H9 (cell line): ENCODE results near the gene BAMBI. TPM values are rescaled to one million over a fixed set of nuclear protein-coding genes. Genes with fewer than 3 reads are reported as not detected.

Experiments used
- DNase-seq: peaks from one replicate; pipeline ENCODE4 v3.0.0-alpha.2; 2017
- H2AFZ ChIP-seq: one replicate; pipeline ENCODE4 v1.6.1; 2013; ENCODE audit warnings: mild to moderate bottlenecking, low read length, control low read depth, moderate library complexity
- H2AK5ac ChIP-seq: 2 replicates; pipeline ENCODE4 v1.6.1; 2013; ENCODE audit warnings: low read length, control low read depth, mixed read lengths; ENCODE audit not compliant: insufficient read length
- H2BK120ac ChIP-seq: one replicate; pipeline ENCODE4 v1.6.1; 2013; ENCODE audit warnings: low read depth, mild to moderate bottlenecking, low read length, control low read depth, inconsistent platforms; ENCODE audit not compliant: poor library complexity, severe bottlenecking
- H2BK12ac ChIP-seq: 2 replicates; pipeline ENCODE4 v1.6.1; 2013; ENCODE audit warnings: low read length, control low read depth, mixed read lengths, low read depth; ENCODE audit not compliant: insufficient read length
- H2BK15ac ChIP-seq: 2 replicates; pipeline ENCODE4 v1.6.1; 2013; ENCODE audit warnings: low read depth, low read length, control low read depth
- H2BK20ac ChIP-seq: one replicate; pipeline ENCODE4 v1.6.1; 2013; ENCODE audit warnings: low read depth, mild to moderate bottlenecking, low read length, control low read depth, inconsistent platforms; ENCODE audit not compliant: poor library complexity, severe bottlenecking
- H2BK5ac ChIP-seq: 2 replicates; pipeline ENCODE4 v1.6.1; 2013; ENCODE audit warnings: low read length, control low read depth, mixed read lengths; ENCODE audit not compliant: insufficient read length
- H3K14ac ChIP-seq: 2 replicates; pipeline ENCODE4 v1.6.1; 2013; ENCODE audit warnings: low read length, control low read depth; ENCODE audit not compliant: insufficient read depth
- H3K18ac ChIP-seq: 2 replicates; pipeline ENCODE4 v1.6.1; 2013; ENCODE audit warnings: low read depth, mild to moderate bottlenecking, mixed read lengths, low read length, control low read depth; ENCODE audit not compliant: insufficient read length
- H3K23ac ChIP-seq: 2 replicates; pipeline ENCODE4 v1.6.1; 2013; ENCODE audit warnings: low read length, control low read depth, mixed read lengths, low read depth; ENCODE audit not compliant: insufficient read length
- H3K23me2 ChIP-seq: 2 replicates; pipeline ENCODE4 v1.6.1; 2013; ENCODE audit warnings: low read depth, mild to moderate bottlenecking, mixed read lengths, low read length, control low read depth; ENCODE audit not compliant: insufficient read length, poor library complexity, severe bottlenecking
- H3K27ac ChIP-seq: 2 replicates; pipeline ENCODE4 v1.5.1; 2013; ENCODE audit warnings: low read length, control low read depth, mixed read lengths, low read depth; ENCODE audit not compliant: insufficient read length
- H3K27me3 ChIP-seq: 2 replicates; pipeline ENCODE4 v1.6.1; 2013; ENCODE audit warnings: low read length, control low read depth, inconsistent platforms; ENCODE audit not compliant: insufficient read depth
- H3K4ac ChIP-seq: 2 replicates; pipeline ENCODE4 v1.6.1; 2013; ENCODE audit warnings: low read depth, mild to moderate bottlenecking, control low read depth, inconsistent platforms, low read length, moderate library complexity
- H3K4me1 ChIP-seq: 2 replicates; pipeline ENCODE4 v1.6.1; 2013; ENCODE audit warnings: low read length, control low read depth, inconsistent platforms; ENCODE audit not compliant: insufficient read depth
- H3K4me2 ChIP-seq: 2 replicates; pipeline ENCODE4 v1.6.1; 2013; ENCODE audit warnings: low read length, control low read depth, mixed read lengths; ENCODE audit not compliant: insufficient read length, insufficient read depth
- H3K56ac ChIP-seq: 2 replicates; pipeline ENCODE4 v1.6.1; 2013; ENCODE audit warnings: low read depth, mild to moderate bottlenecking, mixed read lengths, low read length, control low read depth; ENCODE audit not compliant: insufficient read length
- H3K79me1 ChIP-seq: 2 replicates; pipeline ENCODE4 v1.6.1; 2013; ENCODE audit warnings: low read depth, mild to moderate bottlenecking, moderate library complexity, low read length, control low read depth, inconsistent platforms; ENCODE audit not compliant: insufficient read depth, poor library complexity, severe bottlenecking
- H3K79me2 ChIP-seq: 2 replicates; pipeline ENCODE4 v1.6.1; 2013; ENCODE audit warnings: low read length, control low read depth, inconsistent platforms; ENCODE audit not compliant: insufficient read depth
- H3K9ac ChIP-seq: 2 replicates; pipeline ENCODE4 v1.6.1; 2013; ENCODE audit warnings: low read length, control low read depth, mixed read lengths; ENCODE audit not compliant: insufficient read length; ENCODE audit errors: extremely low read depth
- H3K9me3 ChIP-seq: one replicate; pipeline ENCODE4 v1.6.1; 2013; ENCODE audit warnings: low read depth, low read length, inconsistent platforms; ENCODE audit not compliant: control insufficient read depth
- H3T11ph ChIP-seq: one replicate; pipeline ENCODE4 v1.6.1; 2013; ENCODE audit warnings: mild to moderate bottlenecking, low read length, control low read depth, inconsistent platforms
- H4K20me1 ChIP-seq: one replicate; pipeline ENCODE4 v1.6.1; 2013; ENCODE audit not compliant: control insufficient read depth, insufficient read length, insufficient read depth
- H4K5ac ChIP-seq: 2 replicates; pipeline ENCODE4 v1.6.1; 2013; ENCODE audit warnings: low read depth, mild to moderate bottlenecking, mixed read lengths, low read length, control low read depth; ENCODE audit not compliant: insufficient read length
- H4K8ac ChIP-seq: replicated peaks from 2 replicates; pipeline ENCODE4 v1.6.1; 2013; ENCODE audit warnings: low read length, control low read depth, mixed read lengths, low read depth; ENCODE audit not compliant: insufficient read length
- H4K91ac ChIP-seq: 2 replicates; pipeline ENCODE4 v1.6.1; 2013; ENCODE audit warnings: low read depth, mild to moderate bottlenecking, moderate library complexity, mixed read lengths, low read length, control low read depth; ENCODE audit not compliant: insufficient read length
- H3K27ac Mint-ChIP-seq, 3 experiments: 2 replicates in 2 of 3; 3 replicates in 1 of 3; pipeline ENCODE4 v1.8.0; 2020 to 2021; ENCODE audit warnings: mixed read lengths in 3 of 3, mild to moderate bottlenecking in 1 of 3, moderate library complexity in 1 of 3
- H3K27me3 Mint-ChIP-seq: 2 replicates; pipeline ENCODE4 v1.8.0; 2021; ENCODE audit warnings: low read depth, mild to moderate bottlenecking, moderate library complexity, mixed read lengths
- H3K36me3 Mint-ChIP-seq, 3 experiments: 2 replicates in 2 of 3; 3 replicates in 1 of 3; pipeline ENCODE4 v1.8.0; 2020 to 2021; ENCODE audit warnings: low read depth in 3 of 3, mixed read lengths in 3 of 3; ENCODE audit not compliant: insufficient read depth in 1 of 3
- H3K4me1 Mint-ChIP-seq, 2 experiments: 2 replicates each; pipeline ENCODE4 v1.8.0; 2020; ENCODE audit warnings: mixed read lengths in 2 of 2
- H3K4me3 Mint-ChIP-seq, 2 experiments: 2 replicates in 1 of 2; 3 replicates in 1 of 2; pipeline ENCODE4 v1.8.0; 2020 to 2021; ENCODE audit warnings: mild to moderate bottlenecking in 2 of 2, mixed read lengths in 2 of 2, moderate library complexity in 1 of 2
- H3K9me3 Mint-ChIP-seq, 2 experiments: 2 replicates in 1 of 2; 3 replicates in 1 of 2; pipeline ENCODE4 v1.8.0; 2020; ENCODE audit warnings: mild to moderate bottlenecking in 2 of 2, mixed read lengths in 2 of 2, moderate library complexity in 1 of 2
- CTCF ChIP-seq: fragments of 200-600 bp; sonication (generic); conservative IDR thresholded peaks from 3 replicates; pipeline ENCODE4 v1.8.0; 2021; ENCODE audit warnings: antibody characterized with exemption, mild to moderate bottlenecking
- WGBS: extraction: QIAGEN DNeasy Blood & Tissue Kit; methylation state at CpG from one replicate; pipeline ENCODE4 v1.1.7; 2013; ENCODE audit warnings: missing lambda C conversion rate, low lambda C conversion rate, mixed read lengths; ENCODE audit not compliant: insufficient read length; ENCODE audit errors: extremely low coverage; 5-methylcytosine and 5-hydroxymethylcytosine counted together
- total RNA-seq: library from RNA; stranded (reverse); gene quantifications from 2 replicates; pipeline ENCODE4 v1.2.1, GENCODE V29; 2021

BAMBI gene
- total RNA-seq, 1 experiment from 2014 or later, result 16.8 TPM

- Histone ChIP-seq H2BK12ac (no peak overlapping the region), H3K56ac (no peak overlapping the region), H3K4me1 (no peaks in the 10 kb centered on the region), H2BK15ac (no peak overlapping the region), H3K27ac (no peak overlapping the region), H3K23ac (no peak overlapping the region), H2BK5ac (no peak overlapping the region), H2BK120ac (no peak overlapping the region), H3K18ac (no peak overlapping the region), H4K5ac (no peak overlapping the region), H3K23me2 (no peaks in the 10 kb centered on the region), H3K79me1 (no peaks in the 10 kb centered on the region), H4K8ac (no peak overlapping the region), H2BK20ac (no peak overlapping the region), H3K79me2 (no peaks in the 10 kb centered on the region), H2AFZ (no peak overlapping the region), H3T11ph (no peak overlapping the region), H3K14ac (no peak overlapping the region), H3K9me3 (no peaks in the 10 kb centered on the region), H3K9ac (no peak overlapping the region), H2AK5ac (no peak overlapping the region), H3K4me2 (no peak overlapping the region), H3K27me3 (no peaks in the 10 kb centered on the region), H4K91ac (no peak overlapping the region), H4K20me1 (no peaks in the 10 kb centered on the region), H3K4ac (no peak overlapping the region)
- Mint-ChIP-seq H3K4me1 (no peaks in the 10 kb centered on the region), H3K27me3 (peaks cover 5% of the 10 kb centered on the region; the same call in 1 of the 2 replicates), H3K36me3 (0 out of 7 replicates have a peak, but pooled peaks cover 0 to 4% (median 0%) of the 10 kb centered on the region in 3 experiments), H3K9me3 (peaks cover 0 to 5% of the 10 kb centered on the region in 2 experiments; a peak in 1 of 5 replicates), H3K27ac (no peak overlapping the region), H3K4me3 (no peak overlapping the region)
- no peak for DNase-seq
- no peak for TF ChIP-seq CTCF
- WGBS, result no CpG with 5 or more reads among the region's 2 CpGs
Measured at GRCh38 chr10:28698075-28698474, 20.8 kb downstream of the BAMBI start.
